K562 (cell line): ENCODE data around the gene TPSG1. TPM values are rescaled to one million over a fixed set of nuclear protein-coding genes. Genes with fewer than 3 reads are reported as not detected.

Experiments used
- ATAC-seq: fragments of 200-7000 bp; cut with Tn5 transposase; 3 replicates; pipeline ENCODE4 v1.9.1; 2020; ENCODE audit warnings: moderate library complexity
- BruUV-seq: library from RNA; stranded (reverse); fragments of 400-500 nt; replicated peaks from 2 replicates; lab custom pipeline; 2021; lab: Mats Ljungman, UMichigan
- CTCF ChIA-PET: fragments of 300-600 bp; formaldehyde crosslinking; extraction: SDS; loops from one replicate; lab custom pipeline; 2021; ENCODE audit warnings: low intra/inter-chr PET ratio; lab: Yijun Ruan, JAX
- POLR2A ChIA-PET: fragments of 300-600, 350-650 bp; sonication (Branson Sonifier 250); formaldehyde crosslinking; extraction: SDS; loops from one replicate; lab custom pipeline; 2021; ENCODE audit warnings: antibody characterized with exemption, inconsistent platforms; lab: Yijun Ruan, JAX
- DNase-seq, 4 experiments: peaks; one replicate each; pipeline versions ENCODE4 v3.0.0 to v3.0.0-alpha.2; 2011 to 2018; ENCODE audit warnings: low spot score in 3 of 4, mixed read lengths in 3 of 4; ENCODE audit errors: extremely low read depth in 1 of 4
- FAIRE-seq: peaks from 2 replicates; lab custom pipeline; 2011; peaks lifted over from hg19 to GRCh38; lab: Jason Lieb, UNC
- H2AFZ ChIP-seq: 2 replicates; pipeline ENCODE4 v1.6.0; 2011; ENCODE audit warnings: low read depth, low read length, control low read depth, inconsistent platforms
- H3K27ac ChIP-seq: fragments of 200-600 bp; 3 replicates; pipeline ENCODE4 v1.8.0; 2011; ENCODE audit warnings: low read depth, mild to moderate bottlenecking, control low read depth, inconsistent platforms, low read length, moderate library complexity, mixed read lengths; ENCODE audit errors: extremely low read depth
- H3K27me3 ChIP-seq, 2 experiments: fragments of 300-600 bp in 1 of 2; 2 replicates in 1 of 2; 3 replicates in 1 of 2; pipeline versions ENCODE4 v1.6.0 to v1.8.0; 2011; ENCODE audit warnings: inconsistent platforms in 2 of 2, low read length in 2 of 2, mild to moderate bottlenecking in 1 of 2, mixed read lengths in 1 of 2, moderate library complexity in 1 of 2; ENCODE audit not compliant: control insufficient read depth in 2 of 2, insufficient read depth in 2 of 2
- H3K36me3 ChIP-seq: fragments of 300-600 bp; 3 replicates; pipeline ENCODE4 v1.8.0; 2011; ENCODE audit warnings: mild to moderate bottlenecking, low read length, inconsistent platforms; ENCODE audit not compliant: control insufficient read depth, insufficient read depth
- H3K4me1 ChIP-seq, 2 experiments: fragments of 200-600 bp in 1 of 2; replicated peaks in 1 of 2; 2 replicates in 1 of 2; 3 replicates in 1 of 2; pipeline versions ENCODE4 v1.5.1 to v1.8.0; 2011; ENCODE audit warnings: inconsistent platforms in 2 of 2, low read length in 2 of 2, mild to moderate bottlenecking in 1 of 2, mixed read lengths in 1 of 2, moderate library complexity in 1 of 2; ENCODE audit not compliant: control insufficient read depth in 2 of 2, insufficient read depth in 2 of 2
- H3K4me2 ChIP-seq: 2 replicates; pipeline ENCODE4 v1.6.1; 2011; ENCODE audit warnings: low read length, control low read depth, inconsistent platforms, mixed read lengths; ENCODE audit not compliant: insufficient read depth
- H3K4me3 ChIP-seq: fragments of 200-600 bp; sonication (generic), shearing (Covaris generic); 2 replicates; pipeline ENCODE4 v1.5.1; 2016; ENCODE audit warnings: control low read depth, inconsistent platforms
- H3K79me2 ChIP-seq: fragments of 200-600 bp; 3 replicates; pipeline ENCODE4 v1.8.0; 2011; ENCODE audit warnings: low read length, inconsistent platforms; ENCODE audit not compliant: control insufficient read depth, insufficient read depth
- H3K9ac ChIP-seq, 2 experiments: 2 replicates each; pipeline versions ENCODE4 v1.6.0 to v1.6.1; 2011; ENCODE audit warnings: low read depth in 2 of 2, low read length in 2 of 2, control low read depth in 1 of 2, inconsistent platforms in 1 of 2, mild to moderate bottlenecking in 1 of 2, mixed read lengths in 1 of 2; ENCODE audit not compliant: insufficient read depth in 1 of 2
- H3K9me1 ChIP-seq: one replicate; pipeline ENCODE4 v1.6.0; 2011; ENCODE audit warnings: inconsistent platforms, mild to moderate bottlenecking, low read length, moderate library complexity; ENCODE audit not compliant: control insufficient read depth, insufficient read depth
- H3K9me3 ChIP-seq: replicated peaks from 2 replicates; pipeline ENCODE4 v1.5.1; 2011; ENCODE audit warnings: low read depth, low read length, inconsistent platforms; ENCODE audit not compliant: control insufficient read depth, insufficient read depth
- H4K20me1 ChIP-seq: replicated peaks from 2 replicates; pipeline ENCODE4 v1.6.1; 2011; ENCODE audit warnings: low read length, inconsistent platforms, mixed read lengths; ENCODE audit not compliant: control insufficient read depth, insufficient read depth
- CBFA2T3 ChIP-seq: fragments of 450-650 bp; IDR thresholded peaks from 2 replicates; pipeline ENCODE4 v1.6.1; 2017
- CHD2 ChIP-seq: IDR thresholded peaks from 2 replicates; pipeline ENCODE4 v1.6.1; 2011; ENCODE audit warnings: low read depth, low read length
- EGR1 ChIP-seq: fragments of 450-650 bp; conservative IDR thresholded peaks from 2 replicates; pipeline ENCODE4 v1.6.1; 2017; ENCODE audit warnings: mild to moderate bottlenecking
- ETV1 ChIP-seq: fragments of 450-650 bp; conservative IDR thresholded peaks from 2 replicates; pipeline ENCODE4 v1.6.1; 2016; ENCODE audit warnings: missing genetic modification characterization, control low read depth, low read depth, missing compliant biosample characterization
- KLF16 ChIP-seq: IDR thresholded peaks from 2 replicates; pipeline ENCODE4 v1.6.1; 2016; ENCODE audit warnings: antibody characterized with exemption
- MAFK ChIP-seq: IDR thresholded peaks from 2 replicates; pipeline ENCODE4 v1.6.1; 2011; ENCODE audit warnings: low read length, improper control_type of control experiment
- POU5F1 ChIP-seq: fragments of 150-350 bp; IDR thresholded peaks from 2 replicates; pipeline ENCODE4 v1.6.1; 2014; ENCODE audit warnings: borderline replicate concordance, low read length, low read depth, mild to moderate bottlenecking; ENCODE audit not compliant: partially characterized antibody
- SLC30A9 ChIP-seq: fragments of 250-450 bp; sonication (Bioruptor Pico); IDR thresholded peaks from 2 replicates; pipeline ENCODE4 v1.8.0; 2022; ENCODE audit warnings: mild to moderate bottlenecking, moderate library complexity
- ZNF76 ChIP-seq: fragments of 250-450 bp; sonication (Bioruptor Pico); IDR thresholded peaks from 2 replicates; pipeline ENCODE4 v1.4.0; 2020; ENCODE audit warnings: mild to moderate bottlenecking, moderate library complexity, borderline replicate concordance
- WGBS: fragments of 100-300 bp; shearing (Covaris generic); methylation state at CpG from one replicate; pipeline ENCODE4 v1.1.6; 2016; ENCODE audit warnings: low coverage, mixed read lengths; ENCODE audit not compliant: insufficient coverage; ENCODE audit errors: missing lambda C conversion rate; 5-methylcytosine and 5-hydroxymethylcytosine counted together
- in situ Hi-C: fragments of 300-500 bp; cut with MboI; formaldehyde crosslinking; loops from 4 replicates; pipeline ENCODE4 v1.15.0; 2018; ENCODE audit warnings: inconsistent platforms, mixed read lengths
- intact Hi-C: fragments of 100-400 bp; cut with micrococcal nuclease; formaldehyde crosslinking; loops from 2 replicates; pipeline ENCODE4 v1.14.2; 2022
- polyA plus RNA-seq, 8 experiments: library from polyadenylated mRNA; depleted of rRNA in 4 of 8; stranded (reverse) in 5 of 8; unstranded in 3 of 8; fragments of >200 nt; fragmentation: Nextera tagmentation in 2 of 8; fragmentation: Illumina TruSeq in 1 of 8; extraction: Ambion mirVana in 2 of 8; extraction: Trizol in 1 of 8; gene quantifications; 2 replicates each; pipeline versions ENCODE4 v1.2.1 to v1.2.3, GENCODE V29; 2011 to 2014; ENCODE audit warnings: inconsistent platforms in 1 of 8, missing spikeins in 1 of 8
- total RNA-seq, 7 experiments: library from RNA; depleted of rRNA in 6 of 7; stranded (reverse); fragments of >200 nt in 6 of 7; fragmentation: Illumina TruSeq in 2 of 7; extraction: Trizol in 2 of 7; gene quantifications; 2 replicates each; pipeline versions ENCODE4 v1.2.1 to v1.2.3, GENCODE V29; 2011 to 2021; ENCODE audit warnings: low replicate concordance in 1 of 7
- TF ChIP-seq, protein P1 (sequence below): fragments of 450-650 bp; IDR thresholded peaks from 2 replicates; pipeline ENCODE4 v1.6.1; 2016; ENCODE audit warnings: borderline replicate concordance

The TPSG1 gene
- total and polyA plus RNA-seq, 9 of the 15 experiments (the other 6 are each of a cell fraction or from before 2014, with no cell fraction given) = not detected

DNA sequence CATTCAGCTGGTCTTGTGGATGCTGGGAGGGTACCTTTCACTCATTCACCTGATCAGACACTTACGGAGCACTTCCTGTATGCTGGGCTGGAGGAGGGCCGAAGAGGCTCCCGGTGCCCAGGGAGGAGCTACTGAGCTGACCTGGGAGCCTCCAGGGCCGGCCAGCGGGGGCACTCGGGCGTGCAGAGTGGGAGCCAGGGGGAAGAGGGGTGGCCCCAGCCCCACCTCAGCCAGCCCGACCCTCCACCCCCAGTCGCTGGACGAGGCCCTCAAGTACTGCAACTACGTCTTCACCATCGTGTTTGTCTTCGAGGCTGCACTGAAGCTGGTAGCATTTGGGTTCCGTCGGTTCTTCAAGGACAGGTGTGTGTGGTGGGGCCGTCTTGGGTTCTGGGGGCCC is 10.3 kb downstream of the TPSG1 start (continued):
- TF ChIP-seq SLC30A9 (CRISPR knock-in tag) (no peak), CBFA2T3 (no peak), CHD2 (no peak), POU5F1 (no peak), ETV1 (tag) (no peak), ZNF76 (CRISPR knock-in tag) (no peak), KLF16 (no peak)
- TF ChIP-seq, protein P1, sequence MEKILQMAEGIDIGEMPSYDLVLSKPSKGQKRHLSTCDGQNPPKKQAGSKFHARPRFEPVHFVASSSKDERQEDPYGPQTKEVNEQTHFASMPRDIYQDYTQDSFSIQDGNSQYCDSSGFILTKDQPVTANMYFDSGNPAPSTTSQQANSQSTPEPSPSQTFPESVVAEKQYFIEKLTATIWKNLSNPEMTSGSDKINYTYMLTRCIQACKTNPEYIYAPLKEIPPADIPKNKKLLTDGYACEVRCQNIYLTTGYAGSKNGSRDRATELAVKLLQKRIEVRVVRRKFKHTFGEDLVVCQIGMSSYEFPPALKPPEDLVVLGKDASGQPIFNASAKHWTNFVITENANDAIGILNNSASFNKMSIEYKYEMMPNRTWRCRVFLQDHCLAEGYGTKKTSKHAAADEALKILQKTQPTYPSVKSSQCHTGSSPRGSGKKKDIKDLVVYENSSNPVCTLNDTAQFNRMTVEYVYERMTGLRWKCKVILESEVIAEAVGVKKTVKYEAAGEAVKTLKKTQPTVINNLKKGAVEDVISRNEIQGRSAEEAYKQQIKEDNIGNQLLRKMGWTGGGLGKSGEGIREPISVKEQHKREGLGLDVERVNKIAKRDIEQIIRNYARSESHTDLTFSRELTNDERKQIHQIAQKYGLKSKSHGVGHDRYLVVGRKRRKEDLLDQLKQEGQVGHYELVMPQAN = no peak

DNA sequence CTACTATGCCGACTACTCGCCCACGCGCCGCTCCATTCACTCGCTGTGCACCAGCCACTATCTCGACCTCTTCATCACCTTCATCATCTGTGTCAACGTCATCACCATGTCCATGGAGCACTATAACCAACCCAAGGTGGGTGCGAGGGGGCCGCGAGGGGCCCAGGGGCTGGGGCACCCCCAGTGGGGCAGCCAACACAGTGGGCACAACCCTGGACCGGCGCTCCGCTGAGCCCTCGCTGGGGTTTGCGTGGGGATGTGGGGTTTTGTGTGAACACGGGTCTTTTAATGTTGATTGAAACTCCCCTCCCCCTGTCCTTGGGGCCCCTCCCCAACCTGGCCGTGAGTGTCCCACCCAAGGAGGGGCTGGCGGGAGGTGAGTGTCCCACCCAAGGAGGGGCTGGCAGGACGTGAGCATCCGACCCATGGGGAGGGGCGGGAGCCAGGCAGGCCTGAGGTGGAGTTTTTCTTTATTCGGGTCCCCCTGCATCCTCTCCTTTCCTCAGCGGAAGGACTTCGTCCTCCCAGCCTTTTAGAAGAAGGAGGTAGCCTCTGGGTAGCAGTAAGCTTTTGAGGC is 11.2 kb downstream of the TPSG1 start:
- POLR2A ChIA-PET = no interaction called here
- Histone ChIP-seq H4K20me1 (peaks cover 7% of the 10 kb centered on the region), H3K9ac (no peak overlapping the region), H3K4me3 (no peak overlapping the region), H3K27me3 (peaks cover 33 to 88% of the 10 kb centered on the region in 2 experiments; a peak in 4 of 5 replicates), H3K36me3 (no peaks in the 10 kb centered on the region), H3K9me3 (no peaks in the 10 kb centered on the region), H3K79me2 (no peaks in the 10 kb centered on the region), H3K4me1 (peaks cover 0 to 64% of the 10 kb centered on the region in 2 experiments; a peak in 2 of 5 replicates), H3K27ac (no peak overlapping the region), H3K4me2 (no peak overlapping the region)
- no peak for FAIRE-seq
- WGBS = 2% methylated on average over 15 of the region's 25 CpGs
- DNase-seq = no peak
- in situ Hi-C loops = no loop called here
- TF ChIP-seq MAFK = no peak
- TF ChIP-seq EGR1 = peak; percentile 55
- TF ChIP-seq, all 486 proteins: peak for 1
- intact Hi-C loops = no loop called here
- BruUV-seq = no TSS peak
- no peak for ATAC-seq
- no peaks in the 10 kb centered on the region for H3K9me1 ChIP-seq
- CTCF ChIA-PET = no interaction called here
- H2AFZ ChIP-seq = no peak overlapping the region
